ENCODE measurements around the gene TNFAIP8L3. TPM values are rescaled to one million over a fixed set of nuclear protein-coding genes. Genes with fewer than 3 reads are reported as not detected.

Gene TNFAIP8L3
- total RNA-seq, 1 donor from 2014 or later = not detected

GRCh38 chr15:51131596-51132290 is 37.0 kb upstream of the TNFAIP8L3 start:
- peaks cover 2% of the 10 kb centered on the region for H3K9me3 Mint-ChIP-seq
- H3K27ac ChIP-seq = no peak overlapping the region
- no peak overlapping the region for H3K4me3 Mint-ChIP-seq
- no peak overlapping the region for H3K9ac ChIP-seq
- H2AFZ ChIP-seq (replicated peaks) = no peak overlapping the region
- no peaks in the 10 kb centered on the region for H3K79me2 ChIP-seq (ENCODE audit: low read depth)
- no peaks in the 10 kb centered on the region for H3F3A ChIP-seq (ENCODE audit: low read depth)
- H3K36me3 Mint-ChIP-seq = no peaks in the 10 kb centered on the region
- H3K27me3 Mint-ChIP-seq (ENCODE audit: insufficient read depth, low read depth) = peaks cover 5% of the 10 kb centered on the region
- no peaks in the 10 kb centered on the region for H4K20me1 ChIP-seq (ENCODE audit: low read depth)
- no peaks in the 10 kb centered on the region for H3K9me3 ChIP-seq (ENCODE audit: low read depth)
- TF ChIP-seq CTCF (IDR thresholded peaks at IDR 0.05) (no peak), EZH2 (IDR thresholded peaks at IDR 0.05) (no peak), EZH2phosphoT487 (IDR thresholded peaks at IDR 0.05) (no peak)
- DNase-seq (ENCODE audit: low spot score) = no peak
- H3K4me1 ChIP-seq = no peaks in the 10 kb centered on the region
- H3K36me3 ChIP-seq = no peaks in the 10 kb centered on the region
- no peaks in the 10 kb centered on the region for H3K27me3 ChIP-seq
- no peak overlapping the region for H3K4me3 ChIP-seq
- no peak overlapping the region for H3K4me2 ChIP-seq
- H3K27ac Mint-ChIP-seq = no peak overlapping the region
- H3K4me1 Mint-ChIP-seq = no peaks in the 10 kb centered on the region

DNA sequence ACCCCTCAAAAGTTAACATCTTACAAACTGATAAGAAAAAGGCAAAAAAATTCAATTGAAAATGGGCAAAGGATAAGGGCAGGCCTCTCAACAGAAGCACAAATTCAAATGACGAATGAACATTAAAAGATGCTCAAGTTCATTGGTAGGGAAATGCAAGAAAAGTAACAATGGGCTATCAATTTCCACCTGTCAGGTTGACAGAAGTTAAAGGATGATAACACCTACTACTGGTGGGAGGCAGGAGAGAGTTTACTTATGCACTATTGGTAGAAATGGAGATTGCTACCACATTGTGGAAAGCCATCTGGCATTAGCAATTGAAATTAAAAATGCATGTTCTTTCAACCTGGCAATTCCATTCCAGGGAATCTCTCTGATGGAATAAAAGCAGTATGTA is 35.6 kb upstream of the TNFAIP8L3 start:
- H3K9ac ChIP-seq = no peak overlapping the region
- DNase-seq (ENCODE audit: low spot score) = no peak
- H3K27me3 Mint-ChIP-seq (ENCODE audit: insufficient read depth, low read depth) = peaks cover 2% of the 10 kb centered on the region
- no peak overlapping the region for H3K4me3 Mint-ChIP-seq
- no peaks in the 10 kb centered on the region for H3K4me1 ChIP-seq
- H3K9me3 ChIP-seq (ENCODE audit: low read depth) = no peaks in the 10 kb centered on the region
- peaks cover 2% of the 10 kb centered on the region for H3K9me3 Mint-ChIP-seq
- H4K20me1 ChIP-seq (ENCODE audit: low read depth) = no peaks in the 10 kb centered on the region
- no peaks in the 10 kb centered on the region for H3K79me2 ChIP-seq (ENCODE audit: low read depth)
- H3K4me3 ChIP-seq = no peak overlapping the region
- H3K36me3 ChIP-seq = no peaks in the 10 kb centered on the region
- no peak overlapping the region for H3K27ac ChIP-seq
- no peak overlapping the region for H3K4me2 ChIP-seq
- H3K4me1 Mint-ChIP-seq = no peaks in the 10 kb centered on the region
- H3F3A ChIP-seq (ENCODE audit: low read depth) = no peaks in the 10 kb centered on the region
- H2AFZ ChIP-seq (replicated peaks) = no peak overlapping the region
- H3K36me3 Mint-ChIP-seq = no peaks in the 10 kb centered on the region
- no peak for TF ChIP-seq EZH2phosphoT487 (IDR thresholded peaks at IDR 0.05)
- TF ChIP-seq CTCF (IDR thresholded peaks at IDR 0.05) = no peak
- no peak for TF ChIP-seq EZH2 (IDR thresholded peaks at IDR 0.05)
- H3K27ac Mint-ChIP-seq = no peak overlapping the region
- no peaks in the 10 kb centered on the region for H3K27me3 ChIP-seq

- Histone ChIP-seq H3K79me2 (ENCODE audit: low read depth) (no peaks in the 10 kb centered on the region), H3K9me3 (ENCODE audit: low read depth) (no peaks in the 10 kb centered on the region), H2AFZ (replicated peaks) (no peak overlapping the region), H3F3A (ENCODE audit: low read depth) (no peaks in the 10 kb centered on the region), H3K4me1 (no peaks in the 10 kb centered on the region), H3K27ac (no peak overlapping the region), H3K27me3 (no peaks in the 10 kb centered on the region), H4K20me1 (ENCODE audit: low read depth) (no peaks in the 10 kb centered on the region), H3K4me3 (no peak overlapping the region), H3K36me3 (no peaks in the 10 kb centered on the region), H3K4me2 (no peak overlapping the region), H3K9ac (no peak overlapping the region)
- TF ChIP-seq EZH2phosphoT487 (IDR thresholded peaks at IDR 0.05) = no peak
- TF ChIP-seq EZH2 (IDR thresholded peaks at IDR 0.05) = no peak
- no peak for TF ChIP-seq CTCF (IDR thresholded peaks at IDR 0.05)
- Mint-ChIP-seq H3K36me3 (no peaks in the 10 kb centered on the region), H3K27ac (no peak overlapping the region), H3K4me1 (no peaks in the 10 kb centered on the region), H3K4me3 (no peak overlapping the region), H3K27me3 (ENCODE audit: insufficient read depth, low read depth) (peaks cover 2% of the 10 kb centered on the region), H3K9me3 (peaks cover 2% of the 10 kb centered on the region)
- no peak for DNase-seq (ENCODE audit: low spot score)
Observed at GRCh38 chr15:51129535-51130188, 35.0 kb upstream of the TNFAIP8L3 start.

Data from neural progenitor cell (in vitro differentiated cells).